HFFc6 (cell line): ENCODE measurements around the gene USO1. TPM values are rescaled to one million over a fixed set of nuclear protein-coding genes. Genes with fewer than 3 reads are reported as not detected.
A peak's percentile ranks its signal among the peaks of the same experiment; 100 is the strongest.
"Not testable (repeated sequence)": the region's sequence is repeated elsewhere in the genome, so short reads cannot be mapped to it uniquely, and the experiment has no call there.

Experiments used
- DNase-seq: peaks from one replicate; pipeline ENCODE4 v3.0.0-alpha.2; 2018
- H3K27ac Mint-ChIP-seq: 2 replicates; pipeline ENCODE4 v1.8.0; 2020; ENCODE audit warnings: mild to moderate bottlenecking, mixed read lengths
- H3K27me3 Mint-ChIP-seq: 2 replicates; pipeline ENCODE4 v1.8.0; 2021; ENCODE audit warnings: mild to moderate bottlenecking, moderate library complexity, mixed read lengths; ENCODE audit not compliant: insufficient read depth
- H3K36me3 Mint-ChIP-seq: 2 replicates; pipeline ENCODE4 v1.8.0; 2021; ENCODE audit warnings: low read depth, mixed read lengths
- H3K4me1 Mint-ChIP-seq: 2 replicates; pipeline ENCODE4 v1.8.0; 2020; ENCODE audit warnings: low read depth, mixed read lengths
- H3K4me3 Mint-ChIP-seq: 2 replicates; pipeline ENCODE4 v1.8.0; 2020; ENCODE audit warnings: mild to moderate bottlenecking, moderate library complexity, mixed read lengths
- H3K9me3 Mint-ChIP-seq: 2 replicates; pipeline ENCODE4 v1.8.0; 2020; ENCODE audit warnings: mild to moderate bottlenecking, mixed read lengths
- CTCF ChIP-seq: fragments of 200-600 bp; sonication (generic); IDR thresholded peaks from 2 replicates; pipeline ENCODE4 v1.5.0; 2021; ENCODE audit warnings: antibody characterized with exemption, mild to moderate bottlenecking
- total RNA-seq, 6 experiments: library from RNA; stranded (reverse); fragmentation: NEBNext Ultra II Directional; extraction: Animal tissue kit (Norgen Biotek cat#: 25700); gene quantifications; 2 replicates in 1 of 6; 3 replicates in 5 of 6; pipeline ENCODE4 v1.2.3, GENCODE V29; 2021

Gene USO1
- total RNA-seq, 6 experiments from 2014 or later: 86.4 to 108 (median 95.1) TPM

GRCh38 chr4:75843596-75843995, 119.2 kb downstream of the USO1 start:
- H3K9me3 Mint-ChIP-seq: no peaks in the 10 kb centered on the region
- TF ChIP-seq CTCF: no peak
- peaks cover 66% of the 10 kb centered on the region for H3K4me1 Mint-ChIP-seq
- no peaks in the 10 kb centered on the region for H3K36me3 Mint-ChIP-seq
- H3K4me3 Mint-ChIP-seq: peak overlapping the region; percentile 27
- peaks cover 1% of the 10 kb centered on the region for H3K27me3 Mint-ChIP-seq
- H3K27ac Mint-ChIP-seq: peak overlapping the region; percentile 91
- DNase-seq: no peak

- H3K27me3 Mint-ChIP-seq: peaks cover 1% of the 10 kb centered on the region
- peak overlapping the region; percentile 27 for H3K4me3 Mint-ChIP-seq
- peak overlapping the region; percentile 91 for H3K27ac Mint-ChIP-seq
- H3K36me3 Mint-ChIP-seq: no peaks in the 10 kb centered on the region
- TF ChIP-seq CTCF: no peak
- DNase-seq: peak; percentile 87
- H3K9me3 Mint-ChIP-seq: no peaks in the 10 kb centered on the region
- H3K4me1 Mint-ChIP-seq: peaks cover 66% of the 10 kb centered on the region
Observed at GRCh38 chr4:75844151-75844662, 119.8 kb downstream of the USO1 start.

GRCh38 chr4:75845992-75846391, 121.6 kb downstream of the USO1 start:
- Mint-ChIP-seq H3K4me3 (no peak overlapping the region), H3K36me3 (no peaks in the 10 kb centered on the region), H3K27ac (no peak overlapping the region), H3K27me3 (peaks cover 3% of the 10 kb centered on the region), H3K9me3 (no peaks in the 10 kb centered on the region), H3K4me1 (peaks cover 69% of the 10 kb centered on the region)
- no peak for DNase-seq
- no peak for TF ChIP-seq CTCF

- peak; percentile 90 for DNase-seq
- H3K27me3 Mint-ChIP-seq: not testable (repeated sequence)
Observed at GRCh38 chr4:75848171-75848760, 123.9 kb downstream of the USO1 start.

GRCh38 chr4:75848891-75849290, 124.5 kb downstream of the USO1 start:
- no peaks in the 10 kb centered on the region for H3K9me3 Mint-ChIP-seq
- H3K27me3 Mint-ChIP-seq: peaks cover 3% of the 10 kb centered on the region
- peak; percentile 78 for DNase-seq
- no peaks in the 10 kb centered on the region for H3K36me3 Mint-ChIP-seq
- no peak for TF ChIP-seq CTCF
- H3K4me1 Mint-ChIP-seq: peaks cover 56% of the 10 kb centered on the region
- H3K4me3 Mint-ChIP-seq: peak overlapping the region; percentile 65
- peak overlapping the region; percentile 71 for H3K27ac Mint-ChIP-seq

More at GRCh38 chr4:75848171-75848760, 123.9 kb downstream of the USO1 start:
- H3K36me3 Mint-ChIP-seq, H3K9me3 Mint-ChIP-seq: not testable (repeated sequence)
- Mint-ChIP-seq H3K27ac (peak overlapping the region; percentile 71), H3K4me1 (peaks cover 62% of the 10 kb centered on the region), H3K4me3 (peak overlapping the region; percentile 65)
- peak; percentile 87 for TF ChIP-seq CTCF
